ENCODE results near the gene CNTN2. TPM values are rescaled to one million over a fixed set of nuclear protein-coding genes. Genes with fewer than 3 reads are reported as not detected.

The CNTN2 gene
- total and polyA plus RNA-seq, 7 donors, result 0.01 to 0.06 (median 0.05) TPM; not detected in 4

- Histone ChIP-seq H3K36me3 (ENCODE audit: insufficient read depth in 1 of 2, low read depth in 1 of 2) (peaks cover 12 to 97% of the 10 kb centered on the region in 2 donors), H3K4me1 (no peaks in the 10 kb centered on the region), H3K27ac (no peak overlapping the region), H3K4me3 (no peak overlapping the region), H3K27me3 (ENCODE audit: insufficient read depth in 3 of 3, low read length in 2 of 3) (no peaks in the 10 kb centered on the region), H3K9me3 (no peaks in the 10 kb centered on the region)
- intact Hi-C loops (cut with DNase I), result no loop called here
- DNase-seq, result no peak
- TF ChIP-seq CTCF (IDR thresholded peaks at IDR 0.05), result no peak
- 77 to 80% (median 78%) methylated on average over 4 of the region's 4 CpGs for WGBS, 3 donors
- no peak for ATAC-seq
Observed at GRCh38 chr1:205108464-205108863, 65.5 kb downstream of the CNTN2 start.

GRCh38 chr1:205109269-205109668, 66.3 kb downstream of the CNTN2 start:
- H3K4me1 ChIP-seq, result no peaks in the 10 kb centered on the region
- WGBS, 3 donors, result 70 to 96% (median 92%) methylated on average over 1 of the region's 1 CpG
- intact Hi-C loops (cut with DNase I), result no loop called here
- no peak for DNase-seq
- H3K9me3 ChIP-seq, result no peaks in the 10 kb centered on the region
- H3K4me3 ChIP-seq, result no peak overlapping the region
- no peak for TF ChIP-seq CTCF (IDR thresholded peaks at IDR 0.05)
- ATAC-seq, result no peak
- no peak overlapping the region for H3K27ac ChIP-seq
- H3K27me3 ChIP-seq (ENCODE audit: insufficient read depth in 3 of 3, low read length in 2 of 3), result no peaks in the 10 kb centered on the region
- peaks cover 14 to 97% of the 10 kb centered on the region in 2 donors for H3K36me3 ChIP-seq (ENCODE audit: insufficient read depth in 1 of 2, low read depth in 1 of 2)

- Histone ChIP-seq H3K4me3 (no peak overlapping the region), H3K27me3 (ENCODE audit: insufficient read depth in 3 of 3, low read length in 2 of 3) (no peaks in the 10 kb centered on the region), H3K27ac (no peak overlapping the region), H3K4me1 (no peaks in the 10 kb centered on the region), H3K36me3 (ENCODE audit: insufficient read depth in 1 of 2, low read depth in 1 of 2) (peaks cover 14 to 97% of the 10 kb centered on the region in 2 donors), H3K9me3 (no peaks in the 10 kb centered on the region)
- DNase-seq (no peak), ATAC-seq (no peak)
- 80 to 97% (median 90%) methylated on average over 5 of the region's 5 CpGs for WGBS, 3 donors
- no peak for TF ChIP-seq CTCF (IDR thresholded peaks at IDR 0.05)
- intact Hi-C loops (cut with DNase I), result no loop called here
Observed at GRCh38 chr1:205109711-205110110, 66.7 kb downstream of the CNTN2 start.

- no peak for ATAC-seq
- no peaks in the 10 kb centered on the region for H3K4me1 ChIP-seq
- no peak overlapping the region for H3K27ac ChIP-seq
- no peak overlapping the region for H3K4me3 ChIP-seq
- no peaks in the 10 kb centered on the region for H3K27me3 ChIP-seq (ENCODE audit: insufficient read depth in 3 of 3, low read length in 2 of 3)
- TF ChIP-seq CTCF (IDR thresholded peaks at IDR 0.05), result no peak
- peaks cover 6 to 97% of the 10 kb centered on the region in 2 donors for H3K36me3 ChIP-seq (ENCODE audit: insufficient read depth in 1 of 2, low read depth in 1 of 2)
- DNase-seq, result no peak
- intact Hi-C loops (cut with DNase I), result no loop called here
- no peaks in the 10 kb centered on the region for H3K9me3 ChIP-seq
Observed at GRCh38 chr1:205111354-205111753, 68.3 kb downstream of the CNTN2 start.

GRCh38 chr1:205118752-205119151, 75.7 kb downstream of the CNTN2 start:
- H3K9me3 ChIP-seq, result no peaks in the 10 kb centered on the region
- no peak overlapping the region for H3K27ac ChIP-seq
- DNase-seq, result no peak
- TF ChIP-seq CTCF (IDR thresholded peaks at IDR 0.05), result no peak
- WGBS, 3 donors, result 88 to 95% (median 88%) methylated on average over 2 of the region's 2 CpGs
- peaks cover 23% of the 10 kb centered on the region for H3K4me1 ChIP-seq
- intact Hi-C loops (cut with DNase I), result no loop called here
- no peak overlapping the region for H3K4me3 ChIP-seq
- peaks cover 4 to 45% of the 10 kb centered on the region in 2 donors for H3K36me3 ChIP-seq (ENCODE audit: insufficient read depth in 1 of 2, low read depth in 1 of 2)
- no peak for ATAC-seq
- H3K27me3 ChIP-seq (ENCODE audit: insufficient read depth in 3 of 3, low read length in 2 of 3), result no peaks in the 10 kb centered on the region

All from psoas muscle (tissue), 8 donors.